ENCODE data around the gene PTPN3.
A peak's percentile ranks its signal among the peaks of the same experiment; 100 is the strongest.

Gene PTPN3

GRCh38 chr9:109496218-109496617, 1.9 kb downstream of the PTPN3 start:
- no peak for DNase-seq (ENCODE audit: low read depth)
- no peak for TF ChIP-seq CTCF (IDR thresholded peaks at IDR 0.05; ENCODE audit: insufficient read depth, low read depth, low read length, missing control alignments)
- H3K4me3 ChIP-seq (ENCODE audit: low read depth, low read length) = no peak overlapping the region

- no peak for TF ChIP-seq CTCF (IDR thresholded peaks at IDR 0.05; ENCODE audit: insufficient read depth, low read depth, low read length, missing control alignments)
- no peak for DNase-seq (ENCODE audit: low read depth)
Measured at GRCh38 chr9:109493648-109494047, 4.5 kb downstream of the PTPN3 start.

GRCh38 chr9:109491590-109491989, 6.5 kb downstream of the PTPN3 start:
- no peak for TF ChIP-seq CTCF (IDR thresholded peaks at IDR 0.05; ENCODE audit: insufficient read depth, low read depth, low read length, missing control alignments)
- DNase-seq (ENCODE audit: low read depth) = no peak
- no peak overlapping the region for H3K4me3 ChIP-seq (ENCODE audit: low read depth, low read length)

More at GRCh38 chr9:109493648-109494047, 4.5 kb downstream of the PTPN3 start:
- no peak overlapping the region for H3K4me3 ChIP-seq (ENCODE audit: low read depth, low read length)

GRCh38 chr9:109488791-109489492, 9.2 kb downstream of the PTPN3 start:
- no peak for TF ChIP-seq CTCF (IDR thresholded peaks at IDR 0.05; ENCODE audit: insufficient read depth, low read depth, low read length, missing control alignments)
- H3K4me3 ChIP-seq (ENCODE audit: low read depth, low read length) = no peak overlapping the region
- no peak for DNase-seq (ENCODE audit: low read depth)

DNA sequence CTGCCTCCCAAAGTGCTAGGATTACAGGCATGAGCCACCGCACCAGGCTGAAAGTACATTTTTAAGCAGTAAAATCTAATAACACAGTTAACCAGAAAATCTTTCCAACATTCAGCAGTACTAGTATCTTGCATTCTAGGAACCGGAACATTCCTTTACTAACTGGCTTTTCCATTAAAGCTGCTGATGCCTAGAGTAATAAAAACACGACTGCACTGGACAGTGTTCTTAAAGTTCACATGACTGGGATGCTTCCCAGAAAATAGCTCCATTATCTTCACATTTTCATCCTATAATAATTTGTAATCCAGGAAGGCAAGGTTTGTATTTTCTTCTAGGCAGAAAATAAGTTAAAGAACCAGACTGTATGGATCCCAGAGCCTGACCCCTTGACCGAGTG, 9.8 kb downstream of the PTPN3 start:
- DNase-seq (ENCODE audit: low read depth) = no peak
- no peak overlapping the region for H3K4me3 ChIP-seq (ENCODE audit: low read depth, low read length)
- TF ChIP-seq CTCF (IDR thresholded peaks at IDR 0.05; ENCODE audit: insufficient read depth, low read depth, low read length, missing control alignments) = no peak

DNA sequence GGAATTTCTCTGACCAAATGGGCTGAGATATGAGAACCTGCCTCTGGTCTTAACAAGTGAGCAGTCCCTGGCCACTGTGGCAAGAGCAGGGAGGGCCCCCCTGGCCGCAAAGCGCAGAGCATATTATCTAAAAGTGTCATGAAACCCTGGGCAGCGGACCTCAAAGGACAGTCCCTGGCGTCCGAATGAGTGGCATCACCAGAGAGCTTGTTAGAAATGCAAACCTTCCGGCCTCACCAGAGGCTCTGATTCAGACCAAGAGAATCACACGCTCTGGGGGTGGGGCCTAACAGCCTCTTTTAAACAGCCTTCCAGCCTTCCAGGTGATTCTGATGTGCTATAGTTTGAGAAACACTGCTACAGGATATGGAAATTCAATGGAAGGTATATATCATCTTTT, 10.9 kb downstream of the PTPN3 start:
- no peak overlapping the region for H3K4me3 ChIP-seq (ENCODE audit: low read depth, low read length)
- peak; percentile 28 for DNase-seq (ENCODE audit: low read depth)
- no peak for TF ChIP-seq CTCF (IDR thresholded peaks at IDR 0.05; ENCODE audit: insufficient read depth, low read depth, low read length, missing control alignments)
